ENCODE results near the gene FAM168B.
A peak's percentile ranks its signal among the peaks of the same experiment; 100 is the strongest.

FAM168B gene

GRCh38 chr2:131055169-131056065 lies 37.8 kb downstream of the FAM168B start:
- peak; percentile 43 to 47 for DNase-seq (ENCODE audit: low read depth in 2 of 2)

- DNase-seq (ENCODE audit: low read depth in 2 of 2), result no peak
These were observed 38.8 kb downstream of the FAM168B start for GRCh38 chr2:131054488-131054887.

- DNase-seq (ENCODE audit: low read depth in 2 of 2), result no peak
These were observed 40.5 kb downstream of the FAM168B start for GRCh38 chr2:131052741-131053263.

GRCh38 chr2:131050896-131051295 lies 42.4 kb downstream of the FAM168B start:
- no peak for DNase-seq (ENCODE audit: low read depth in 2 of 2)

- no peak for DNase-seq (ENCODE audit: low read depth in 2 of 2)
These were observed 44.0 kb downstream of the FAM168B start for GRCh38 chr2:131049150-131049718.

GRCh38 chr2:131048641-131049040 lies 44.6 kb downstream of the FAM168B start:
- DNase-seq (ENCODE audit: low read depth in 2 of 2), result no peak

GRCh38 chr2:131047920-131048560 lies 45.2 kb downstream of the FAM168B start:
- DNase-seq (ENCODE audit: low read depth in 2 of 2), result no peak

GRCh38 chr2:131046918-131047652 lies 46.2 kb downstream of the FAM168B start:
- no peak for DNase-seq (ENCODE audit: low read depth in 2 of 2)

GRCh38 chr2:131046028-131046917 lies 47.0 kb downstream of the FAM168B start:
- no peak for DNase-seq (ENCODE audit: low read depth in 2 of 2)

GRCh38 chr2:131045286-131046027 lies 47.8 kb downstream of the FAM168B start:
- no peak for DNase-seq (ENCODE audit: low read depth in 2 of 2)

- no peak for DNase-seq (ENCODE audit: low read depth in 2 of 2)
These were observed 48.5 kb downstream of the FAM168B start for GRCh38 chr2:131044757-131045150.

GRCh38 chr2:131044075-131044756 lies 49.0 kb downstream of the FAM168B start:
- no peak for DNase-seq (ENCODE audit: low read depth in 2 of 2)

- DNase-seq (ENCODE audit: low read depth in 2 of 2), result no peak
These were observed 49.8 kb downstream of the FAM168B start for GRCh38 chr2:131043199-131044074.

GRCh38 chr2:131042148-131042775 lies 51.0 kb downstream of the FAM168B start:
- DNase-seq (ENCODE audit: low read depth in 2 of 2), result no peak

GRCh38 chr2:131041402-131042147 lies 51.7 kb downstream of the FAM168B start:
- no peak for DNase-seq (ENCODE audit: low read depth in 2 of 2)

GRCh38 chr2:131040661-131041401 lies 52.4 kb downstream of the FAM168B start:
- no peak for DNase-seq (ENCODE audit: low read depth in 2 of 2)

Data from fibroblast of skin of left biceps (primary cell).